Stimulated activated CD8-positive, alpha-beta memory T cell treated with anti-CD3 and anti-CD28 coated beads, Interleukin-12 subunit alpha, Interleukin-12 subunit beta, amount 100 ng/mL, for 1 hour (primary cell): ENCODE results near the gene CDK5RAP3.

Experiments
- DNase-seq: peaks from one replicate; pipeline ENCODE4 v3.0.0-alpha.2; 2020; ENCODE audit warnings: low read depth

The CDK5RAP3 gene

GRCh38 chr17:47948706-47949196 lies 22.2 kb upstream of the CDK5RAP3 start:
- no peak for DNase-seq

DNA sequence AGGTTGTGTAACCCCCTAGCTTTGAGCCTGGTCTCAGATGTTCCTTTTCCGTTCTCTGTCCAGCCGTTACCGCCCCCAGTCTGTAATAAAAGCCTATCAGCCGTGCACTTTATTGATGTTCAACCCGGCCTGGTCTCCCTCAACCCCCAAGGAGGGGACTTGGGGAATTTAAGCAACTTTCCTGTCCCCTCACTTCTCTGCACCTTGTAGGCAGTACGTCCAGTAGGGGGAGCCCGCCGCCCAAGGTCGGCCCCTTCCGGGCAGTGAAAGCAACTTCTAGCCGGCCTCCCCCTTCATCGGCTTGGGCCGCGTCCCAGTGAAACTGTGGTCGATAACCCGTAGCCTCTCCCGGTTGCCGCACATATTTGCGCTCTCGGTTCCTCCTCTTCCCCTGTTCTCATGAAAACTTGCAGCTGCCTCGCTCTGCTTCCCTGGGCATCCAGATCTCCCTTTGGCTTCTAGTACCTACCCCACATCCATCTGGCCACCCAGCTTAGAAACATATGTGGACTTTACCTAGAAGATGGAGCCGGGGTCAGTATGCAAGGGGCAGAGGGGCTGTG lies 21.6 kb upstream of the CDK5RAP3 start:
- DNase-seq: peak; percentile 71

- DNase-seq: no peak
Measured at GRCh38 chr17:47949946-47950345, 21.0 kb upstream of the CDK5RAP3 start.

- no peak for DNase-seq
Measured at GRCh38 chr17:47950448-47950847, 20.5 kb upstream of the CDK5RAP3 start.

DNA sequence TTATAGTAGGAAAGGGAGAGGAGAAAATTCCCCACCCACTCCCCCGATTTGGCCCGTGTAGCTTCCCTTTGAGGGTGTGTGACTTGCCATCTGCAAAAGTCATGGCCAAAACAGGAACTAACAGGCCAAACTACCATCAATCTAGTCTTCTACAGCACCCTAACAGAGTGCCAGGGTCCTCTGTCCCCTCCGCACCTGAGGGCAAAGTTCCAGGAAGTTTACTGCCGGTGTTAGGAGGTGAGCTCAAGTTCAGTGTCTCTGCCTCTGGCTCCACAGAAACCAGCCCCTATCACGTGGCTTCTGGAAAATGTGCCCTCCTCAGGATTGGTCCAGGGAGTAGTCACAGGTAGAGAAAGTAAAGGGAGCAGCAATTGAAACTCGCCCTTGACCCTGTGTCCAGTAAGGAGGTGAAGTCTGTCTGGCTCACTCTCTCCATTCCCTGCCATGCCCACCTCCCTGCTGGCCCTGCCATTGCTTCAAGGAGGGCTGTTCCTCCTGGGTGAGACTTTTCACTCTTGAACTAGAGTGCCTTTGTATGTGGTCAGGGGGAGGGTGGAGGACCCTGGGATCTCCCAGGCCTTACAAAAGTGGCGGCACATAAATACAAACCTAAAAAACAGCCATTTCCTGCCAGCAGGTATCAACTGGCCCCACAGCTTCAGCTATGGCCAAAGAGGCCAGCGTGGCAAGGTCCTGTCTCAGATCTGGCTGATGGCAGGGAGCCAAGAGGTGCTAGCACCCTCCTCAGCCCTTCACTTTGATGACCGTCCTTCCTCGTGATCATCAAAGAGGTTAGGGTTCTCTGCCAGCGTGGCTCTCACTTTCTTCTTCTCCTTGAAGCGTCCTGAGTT lies 18.5 kb upstream of the CDK5RAP3 start:
- no peak for DNase-seq

GRCh38 chr17:47953909-47954308 lies 17.0 kb upstream of the CDK5RAP3 start:
- DNase-seq: no peak

GRCh38 chr17:47955497-47956461 lies 15.1 kb upstream of the CDK5RAP3 start:
- DNase-seq: no peak

- no peak for DNase-seq
Measured at GRCh38 chr17:47956791-47957590, 13.9 kb upstream of the CDK5RAP3 start.

DNA sequence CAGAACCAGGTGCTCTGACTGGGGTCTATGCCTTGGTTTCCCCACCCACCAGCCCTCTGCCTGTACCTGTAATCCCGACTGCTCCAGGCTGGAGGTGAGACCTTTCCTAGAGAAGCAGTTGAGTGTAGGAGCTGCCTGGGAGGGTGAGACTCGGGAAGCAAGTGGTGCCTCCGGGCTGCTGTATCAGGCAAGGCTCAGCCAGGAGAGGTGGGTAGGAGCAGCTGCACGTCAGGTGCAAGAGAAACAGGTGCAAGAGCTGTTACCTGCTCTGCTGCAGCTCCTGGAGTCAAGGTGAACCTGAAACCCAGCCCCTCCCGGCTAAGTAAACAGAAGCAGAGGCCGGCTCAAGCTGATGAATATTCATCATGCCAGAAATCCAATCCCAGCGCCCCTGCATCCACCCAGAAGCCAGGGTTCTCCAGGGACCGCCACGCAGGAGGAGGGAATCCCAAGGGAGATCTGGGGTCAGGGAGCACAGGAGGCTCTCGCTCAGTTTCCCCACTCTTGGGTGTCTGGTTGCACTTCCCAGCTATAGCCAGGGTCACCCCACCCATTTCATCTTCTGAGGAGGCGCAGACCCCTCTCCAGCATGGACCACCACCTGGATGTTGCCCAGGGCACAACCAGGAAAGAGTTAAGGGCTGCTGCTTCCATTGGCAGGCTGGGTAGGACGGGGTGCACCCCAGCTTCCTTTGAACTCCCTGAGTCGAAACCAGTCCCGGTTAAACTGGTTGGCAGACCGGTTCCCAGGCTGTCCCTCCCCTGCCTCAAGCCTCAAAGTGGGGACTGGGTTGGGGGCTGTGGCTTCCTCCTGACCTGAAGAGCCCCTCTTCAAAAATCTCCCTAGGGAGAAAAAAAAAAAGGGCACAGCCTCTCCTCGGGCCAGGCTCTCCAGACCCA lies 13.1 kb upstream of the CDK5RAP3 start, which contains the start of gene PRR15L:
TSS of gene PRR15L (minus strand) at position 293 of the 900 bp plus-strand sequence. CDS start 4,649 bp downstream, outside the sequence.
- DNase-seq: no peak

DNA sequence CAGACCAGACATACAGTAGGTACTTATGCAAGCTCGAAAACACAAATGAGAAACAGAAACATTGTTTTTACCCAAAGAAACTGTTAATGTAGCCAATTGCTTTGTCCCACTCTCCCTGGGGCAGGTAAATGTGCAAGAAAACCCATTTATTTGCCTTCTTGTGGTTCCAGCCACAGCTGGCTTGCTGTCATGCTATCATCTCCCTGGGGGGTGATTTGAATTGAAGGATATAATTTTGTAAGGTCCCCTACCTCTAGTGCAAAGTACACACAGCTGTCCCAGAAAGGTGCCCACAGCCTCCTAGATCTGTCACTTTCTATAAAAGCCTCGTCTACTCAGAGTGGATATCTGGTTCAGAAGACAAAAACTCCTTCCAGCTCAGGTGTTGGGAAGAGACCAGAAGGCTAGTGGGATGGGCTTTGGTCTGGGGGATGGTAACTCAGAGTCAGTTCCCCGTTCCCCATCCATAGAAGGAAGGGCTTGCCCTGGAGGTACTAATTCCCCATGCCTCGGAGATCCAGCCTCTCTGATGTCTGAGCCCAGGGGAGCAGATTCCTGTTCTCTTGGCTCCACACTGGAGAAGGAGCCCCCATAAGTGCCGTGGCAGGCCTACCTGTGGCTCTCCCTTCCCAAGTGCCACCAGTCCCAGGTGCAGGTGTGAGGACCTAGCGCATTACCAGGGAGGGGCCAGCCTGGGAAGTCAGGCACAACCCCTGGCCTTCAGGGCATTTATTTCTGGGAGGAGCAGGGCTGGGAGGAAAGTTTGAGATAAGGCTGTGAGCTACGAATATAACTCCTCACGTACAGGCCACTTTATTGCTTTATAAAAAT lies 10.9 kb upstream of the CDK5RAP3 start:
- no peak for DNase-seq

- DNase-seq: no peak
Measured at GRCh38 chr17:47961406-47961805, 9.5 kb upstream of the CDK5RAP3 start.

DNA sequence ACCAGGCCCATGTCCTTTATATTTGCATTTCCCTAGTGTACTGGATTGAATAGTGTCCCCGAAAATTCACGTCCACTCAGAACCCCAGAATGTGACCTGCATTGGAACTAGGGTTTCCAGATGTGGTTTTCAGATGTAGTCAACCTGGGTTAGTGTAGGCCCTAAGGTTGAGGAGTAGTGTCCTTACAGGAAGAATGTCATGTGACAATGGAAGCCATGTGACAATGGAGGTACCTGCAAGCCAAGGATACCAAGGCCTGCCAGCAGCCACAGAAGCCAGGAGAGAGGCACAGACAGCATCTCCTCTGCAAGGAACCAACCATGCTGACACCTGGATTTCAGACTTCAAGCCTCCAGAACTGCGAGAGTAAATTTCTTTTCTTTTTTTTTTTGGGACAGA lies 8.0 kb upstream of the CDK5RAP3 start:
- no peak for DNase-seq

- no peak for DNase-seq
Measured at GRCh38 chr17:47964856-47965255, 6.1 kb upstream of the CDK5RAP3 start.

GRCh38 chr17:47966079-47966519 lies 4.8 kb upstream of the CDK5RAP3 start:
- no peak for DNase-seq

DNA sequence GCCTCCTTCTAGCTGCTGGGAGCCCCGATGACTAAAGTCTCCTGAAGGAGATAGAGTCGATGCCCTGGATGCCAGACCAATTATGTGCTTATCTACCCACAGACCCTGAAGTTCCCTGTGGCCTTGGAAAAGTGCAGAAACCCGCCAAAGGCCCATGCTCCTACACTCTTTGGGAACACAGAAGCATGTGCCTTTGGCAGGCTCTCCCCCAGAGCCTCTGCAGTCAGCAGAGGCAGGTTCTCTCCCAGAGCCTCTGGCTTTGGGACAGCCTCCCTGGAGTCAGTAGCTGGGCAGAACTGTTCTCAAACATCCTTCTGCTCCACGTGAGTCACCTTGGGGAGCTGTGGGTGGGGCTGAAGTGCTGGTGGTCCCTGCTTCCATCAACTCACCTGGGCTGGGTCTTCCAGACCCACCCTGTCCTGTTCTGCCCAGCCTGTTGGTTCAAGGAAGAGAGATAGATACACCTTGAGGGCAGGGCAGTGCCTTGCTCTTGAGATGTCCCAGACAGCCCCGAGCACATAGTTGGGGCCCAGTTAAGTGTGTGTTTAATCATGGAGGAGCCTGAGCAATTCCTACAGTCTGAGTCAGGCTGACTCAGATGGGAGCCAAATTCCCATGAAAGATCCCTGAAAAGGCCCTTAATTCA lies 3.2 kb upstream of the CDK5RAP3 start:
- no peak for DNase-seq

DNA sequence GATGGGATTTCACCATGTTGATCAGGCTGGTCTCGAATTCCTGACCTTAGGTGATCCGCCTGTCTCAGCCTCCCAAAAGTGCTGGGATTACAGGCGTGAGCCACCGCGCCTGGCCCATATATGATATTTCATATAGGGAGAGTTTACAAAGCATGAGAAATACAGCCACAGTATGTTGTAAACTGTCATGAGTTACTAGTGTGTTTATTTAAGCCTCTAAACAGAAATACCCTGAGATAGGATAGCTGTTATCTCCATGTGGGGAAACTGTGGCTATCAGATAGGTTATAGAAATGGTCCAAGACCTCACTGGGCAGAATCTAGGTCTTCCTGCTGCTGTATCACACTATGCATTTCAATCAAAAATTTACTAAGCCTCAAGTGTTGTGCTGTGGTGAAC lies 2.1 kb upstream of the CDK5RAP3 start:
- no peak for DNase-seq

- no peak for DNase-seq
Measured at GRCh38 chr17:47969930-47970724, 786 bp upstream of the CDK5RAP3 start.

GRCh38 chr17:47973541-47973940 lies 2.6 kb downstream of the CDK5RAP3 start:
- no peak for DNase-seq
